Inflammatory macrophage treated with lipopolysaccharide for 4 hours (primary cell): ENCODE measurements around the gene C10orf90.
"Not testable (repeated sequence)": the region's sequence is repeated elsewhere in the genome, so short reads cannot be mapped to it uniquely, and the experiment has no call there.

Source experiments
- DNase-seq: peaks from one replicate; pipeline ENCODE4 v3.0.0-alpha.2; 2020

Gene C10orf90

GRCh38 chr10:126583552-126584200 is 86.8 kb downstream of the C10orf90 start:
- DNase-seq = no peak

GRCh38 chr10:126581648-126582046 is 88.8 kb downstream of the C10orf90 start:
- DNase-seq = no peak

- DNase-seq = no peak
Observed at GRCh38 chr10:126580873-126581647, 89.4 kb downstream of the C10orf90 start.

GRCh38 chr10:126576336-126576735 is 94.2 kb downstream of the C10orf90 start:
- DNase-seq = no peak

- no peak for DNase-seq
Observed at GRCh38 chr10:126570621-126571602, 99.6 kb downstream of the C10orf90 start.

GRCh38 chr10:126570245-126570570 is 100.3 kb downstream of the C10orf90 start:
- no peak for DNase-seq

GRCh38 chr10:126569513-126570244 is 100.8 kb downstream of the C10orf90 start:
- DNase-seq = no peak

GRCh38 chr10:126568809-126569385 is 101.6 kb downstream of the C10orf90 start:
- no peak for DNase-seq

GRCh38 chr10:126565871-126566270 is 104.6 kb downstream of the C10orf90 start:
- DNase-seq = no peak

GRCh38 chr10:126565441-126565840 is 105.1 kb downstream of the C10orf90 start:
- DNase-seq = no peak

- DNase-seq = no peak
Observed at GRCh38 chr10:126564326-126564888, 106.1 kb downstream of the C10orf90 start.

- no peak for DNase-seq
Observed at GRCh38 chr10:126563361-126563760, 107.1 kb downstream of the C10orf90 start.

GRCh38 chr10:126561921-126562680 is 108.4 kb downstream of the C10orf90 start:
- no peak for DNase-seq

- no peak for DNase-seq
Observed at GRCh38 chr10:126561294-126561920, 109.1 kb downstream of the C10orf90 start.

GRCh38 chr10:126558881-126559280 is 111.6 kb downstream of the C10orf90 start:
- no peak for DNase-seq

GRCh38 chr10:126551202-126551601 is 119.3 kb downstream of the C10orf90 start:
- DNase-seq = no peak

- DNase-seq = not testable (repeated sequence)
Observed at GRCh38 chr10:126550586-126550985, 119.9 kb downstream of the C10orf90 start.

GRCh38 chr10:126549344-126549743 is 121.1 kb downstream of the C10orf90 start:
- DNase-seq = no peak

GRCh38 chr10:126544565-126544964 is 125.9 kb downstream of the C10orf90 start:
- DNase-seq = no peak

- no peak for DNase-seq
Observed at GRCh38 chr10:126538439-126539135, 131.9 kb downstream of the C10orf90 start.
